Measurements from ENCODE around the gene FYTTD1. TPM values are rescaled to one million over a fixed set of nuclear protein-coding genes. Genes with fewer than 3 reads are reported as not detected.

The FYTTD1 gene
- polyA plus RNA-seq, 2 of the 4 experiments (the other 2 are of a cell fraction) = 22.2 to 37.3 TPM

DNA sequence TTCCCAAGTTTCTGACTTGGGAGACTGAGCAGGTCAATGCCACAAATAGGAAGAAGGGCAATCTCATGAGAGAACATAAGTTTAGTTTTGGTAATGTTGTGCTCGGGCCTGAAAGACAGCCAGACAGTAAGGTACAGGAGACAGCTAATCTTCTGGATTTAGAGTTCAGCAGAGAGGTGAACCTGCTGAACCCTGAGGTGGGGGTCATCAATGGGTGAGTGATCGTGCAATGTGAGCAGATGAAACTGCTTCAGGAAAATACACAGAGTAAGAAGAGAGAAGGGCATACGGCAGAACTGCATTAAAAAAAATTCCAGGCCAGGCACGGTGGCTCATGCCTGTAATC, 36.2 kb upstream of the FYTTD1 start:
- H3K4me1 ChIP-seq = peaks cover 44% of the 10 kb centered on the region
- H3K9me3 ChIP-seq = no peaks in the 10 kb centered on the region
- ChIA-PET CTCF (interaction anchor here (1.2 kb wide), 1 partner anchor 38 kb away, joined by 3 read pairs; no protein-coding TSS in a partner anchor), POLR2A (interaction anchor here (0.6 kb wide), 1 partner anchor 159 kb away, joined by 3 read pairs; no protein-coding TSS in a partner anchor)
- ATAC-seq = no peak
- TF ChIP-seq RFX5 (IDR thresholded peaks at IDR 0.05) (no peak), BHLHE40 (IDR thresholded peaks at IDR 0.05; ENCODE audit: low read depth, low read length) (no peak)
- TF ChIP-seq, protein P1, sequence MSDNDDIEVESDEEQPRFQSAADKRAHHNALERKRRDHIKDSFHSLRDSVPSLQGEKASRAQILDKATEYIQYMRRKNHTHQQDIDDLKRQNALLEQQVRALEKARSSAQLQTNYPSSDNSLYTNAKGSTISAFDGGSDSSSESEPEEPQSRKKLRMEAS (IDR thresholded peaks at IDR 0.05) = no peak
- peak overlapping the region; percentile 79 for H3K4me2 ChIP-seq
- no peak for FAIRE-seq
- no peak overlapping the region for H3K4me3 ChIP-seq
- peak overlapping the region; percentile 86 to 95 for H3K27ac ChIP-seq
- DNase-seq (ENCODE audit: low read depth in 1 of 2, low spot score in 1 of 2) = no peak
- 81% methylated on average over 4 of the region's 4 CpGs for whole genome bisulfite sequencing (ENCODE audit: missing lambda C conversion rate)

DNA sequence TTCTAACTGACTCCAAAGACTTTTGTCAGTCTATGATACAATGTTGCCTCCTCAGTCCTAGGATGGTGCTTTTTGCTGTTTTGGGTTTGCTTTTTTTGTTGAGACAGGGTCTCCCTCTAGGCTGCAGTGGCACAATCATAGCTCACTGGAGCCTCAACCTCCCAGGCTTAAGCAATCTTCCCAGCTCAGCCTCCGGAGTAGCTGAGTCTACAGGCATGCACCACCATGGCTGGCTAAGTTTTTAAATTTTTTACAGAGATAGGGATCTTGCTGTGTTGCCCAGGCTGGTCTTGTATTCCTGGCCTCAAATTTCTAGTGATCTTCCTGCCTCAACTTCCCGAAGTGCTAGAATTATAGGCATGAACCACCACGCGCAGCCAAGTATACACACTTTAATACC, 35.4 kb upstream of the FYTTD1 start:
- H3K4me3 ChIP-seq = no peak overlapping the region
- ATAC-seq (no peak), FAIRE-seq (no peak), DNase-seq (ENCODE audit: low read depth in 1 of 2, low spot score in 1 of 2) (no peak)
- peaks cover 52% of the 10 kb centered on the region for H3K4me1 ChIP-seq
- 44% methylated on average over 4 of the region's 4 CpGs for WGBS (ENCODE audit: missing lambda C conversion rate)
- TF ChIP-seq ZFP36 (IDR thresholded peaks at IDR 0.05; ENCODE audit: borderline replicate concordance, partially characterized antibody) = no peak
- TF ChIP-seq MAFK (IDR thresholded peaks at IDR 0.05; ENCODE audit: partially characterized antibody) = no peak
- no peak for TF ChIP-seq EP300 (IDR thresholded peaks at IDR 0.05)
- no peak for TF ChIP-seq PBX3 (IDR thresholded peaks at IDR 0.05)
- ChIA-PET CTCF (interaction anchor here (1.2 kb wide), 1 partner anchor 38 kb away, joined by 3 read pairs; no protein-coding TSS in a partner anchor), POLR2A (no interaction called here)
- no peak overlapping the region for H3K4me2 ChIP-seq
- peak overlapping the region; percentile 86 to 95; a peak in 4 of 6 replicates for H3K27ac ChIP-seq
- H3K9me3 ChIP-seq = no peaks in the 10 kb centered on the region

GRCh38 chr3:197718891-197719290, 30.8 kb upstream of the FYTTD1 start:
- H3K4me1 ChIP-seq = peaks cover 34% of the 10 kb centered on the region
- DNase-seq (ENCODE audit: low read depth in 1 of 2, low spot score in 1 of 2) (peak; percentile 67 to 92), ATAC-seq (peak; percentile 97 to 100), FAIRE-seq (no peak)
- no peak overlapping the region for H3K4me3 ChIP-seq
- ChIA-PET CTCF (interaction anchor here (0.9 kb wide), 1 partner anchor 32 kb away, joined by 3 read pairs; no protein-coding TSS in a partner anchor), POLR2A (interaction anchor here (0.6 kb wide), 1 partner anchor 30 kb away, joined by 3 read pairs; no protein-coding TSS in a partner anchor)
- peak overlapping the region; percentile 86 to 91 for H3K27ac ChIP-seq
- WGBS (ENCODE audit: missing lambda C conversion rate) = 13% methylated on average over 8 of the region's 8 CpGs
- H3K4me2 ChIP-seq = peak overlapping the region; percentile 68
- H3K9me3 ChIP-seq = peaks cover 14% of the 10 kb centered on the region
- TF ChIP-seq FOSB (CRISPR knock-in tag; IDR thresholded peaks at IDR 0.05) (no peak), MAZ (IDR thresholded peaks at IDR 0.05; ENCODE audit: borderline replicate concordance, low read depth, low read length) (no peak), RAD21 (conservative IDR thresholded peaks at IDR 0.05 in 1 of 2, IDR thresholded peaks at IDR 0.05 in 1 of 2) (no peak), TFCP2L1 (CRISPR knock-in tag; IDR thresholded peaks at IDR 0.05) (no peak), HMGXB4 (CRISPR knock-in tag; IDR thresholded peaks at IDR 0.05; ENCODE audit: borderline replicate concordance) (no peak), FOSL2 (IDR thresholded peaks at IDR 0.05) (peak; percentile 67), FOSL2 (CRISPR knock-in tag; IDR thresholded peaks at IDR 0.05) (peak; percentile 92), HOXA7 (CRISPR knock-in tag; IDR thresholded peaks at IDR 0.05) (no peak), CBX8 (IDR thresholded peaks at IDR 0.05) (no peak), NR3C1 (IDR thresholded peaks at IDR 0.05) (no peak), ZFP36 (IDR thresholded peaks at IDR 0.05; ENCODE audit: borderline replicate concordance, partially characterized antibody) (no peak), NPAS2 (CRISPR knock-in tag; IDR thresholded peaks at IDR 0.05; ENCODE audit: borderline replicate concordance) (no peak), USF2 (IDR thresholded peaks at IDR 0.05) (no peak), MAFK (IDR thresholded peaks at IDR 0.05; ENCODE audit: partially characterized antibody) (peak; percentile 76), ZSCAN20 (CRISPR knock-in tag; IDR thresholded peaks at IDR 0.05) (no peak), EHF (CRISPR knock-in tag; IDR thresholded peaks at IDR 0.05) (no peak), HOXB5 (CRISPR knock-in tag; IDR thresholded peaks at IDR 0.05) (no peak), BCL3 (IDR thresholded peaks at IDR 0.05) (no peak)
- TF ChIP-seq, protein P1 (IDR thresholded peaks at IDR 0.05) = peak; percentile 70
- TF ChIP-seq, protein P2, sequence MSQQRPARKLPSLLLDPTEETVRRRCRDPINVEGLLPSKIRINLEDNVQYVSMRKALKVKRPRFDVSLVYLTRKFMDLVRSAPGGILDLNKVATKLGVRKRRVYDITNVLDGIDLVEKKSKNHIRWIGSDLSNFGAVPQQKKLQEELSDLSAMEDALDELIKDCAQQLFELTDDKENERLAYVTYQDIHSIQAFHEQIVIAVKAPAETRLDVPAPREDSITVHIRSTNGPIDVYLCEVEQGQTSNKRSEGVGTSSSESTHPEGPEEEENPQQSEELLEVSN (IDR thresholded peaks at IDR 0.05; ENCODE audit: borderline replicate concordance, low read depth) = no peak

All from A549 (cell line).